ENCODE results near the gene ACAP3. TPM values are rescaled to one million over a fixed set of nuclear protein-coding genes. Genes with fewer than 3 reads are reported as not detected.

The ACAP3 gene

GRCh38 chr1:1243266-1243660, 64.5 kb downstream of the ACAP3 start:
- peaks cover 15% of the 10 kb centered on the region for H3K27me3 ChIP-seq (ENCODE audit: insufficient read depth, poor library complexity, severe bottlenecking)
- no peak overlapping the region for H3K27ac ChIP-seq (replicated peaks)
- TF ChIP-seq CTCF (IDR thresholded peaks at IDR 0.05; ENCODE audit: insufficient read depth, low read length) (no peak), GABPA (IDR thresholded peaks at IDR 0.05; ENCODE audit: low read depth) (no peak), POLR2AphosphoS5 (IDR thresholded peaks at IDR 0.05; ENCODE audit: low read depth) (no peak), REST (IDR thresholded peaks at IDR 0.05; ENCODE audit: insufficient replicate concordance, low read depth) (no peak), SPI1 (IDR thresholded peaks at IDR 0.05; ENCODE audit: borderline replicate concordance, low read depth) (no peak)
- DNase-seq (ENCODE audit: low read depth in 1 of 2, low spot score in 1 of 2), result no peak
- H3K4me3 ChIP-seq (replicated peaks; ENCODE audit: insufficient read depth, low read length), result no peak overlapping the region

- TF ChIP-seq SPI1 (IDR thresholded peaks at IDR 0.05; ENCODE audit: borderline replicate concordance, low read depth) (no peak), GABPA (IDR thresholded peaks at IDR 0.05; ENCODE audit: low read depth) (no peak), REST (IDR thresholded peaks at IDR 0.05; ENCODE audit: insufficient replicate concordance, low read depth) (no peak), POLR2AphosphoS5 (IDR thresholded peaks at IDR 0.05; ENCODE audit: low read depth) (no peak), CTCF (IDR thresholded peaks at IDR 0.05; ENCODE audit: insufficient read depth, low read length) (no peak)
- DNase-seq (ENCODE audit: low read depth in 1 of 2, low spot score in 1 of 2), result no peak
- Histone ChIP-seq H3K4me3 (replicated peaks; ENCODE audit: insufficient read depth, low read length) (no peak overlapping the region), H3K27ac (replicated peaks) (no peak overlapping the region), H3K27me3 (ENCODE audit: insufficient read depth, poor library complexity, severe bottlenecking) (peaks cover 21% of the 10 kb centered on the region)
These were observed 65.1 kb downstream of the ACAP3 start for GRCh38 chr1:1242461-1243265.

Small RNA genes within 50 kb of the gene (microRNA-seq; reads per million reads assigned to microRNA genes)
- gene MIR6726 (not detected), gene MIR6727 (not detected), gene MIR6808 (1.5 reads per million)

Data from HL-60 (cell line).